H1 (cell line): ENCODE data around the gene SOX8. TPM values are rescaled to one million over a fixed set of nuclear protein-coding genes. Genes with fewer than 3 reads are reported as not detected.

Source experiments
- CTCF ChIA-PET: fragments of 300-600 bp; sonication (Branson Sonifier 250); formaldehyde crosslinking; loops from one replicate; lab custom pipeline; 2021; ENCODE audit not compliant: partially characterized antibody; lab: Charles Lee
- POLR2A ChIA-PET: fragments of 300-600 bp; sonication (Branson Sonifier 250); formaldehyde crosslinking; loops from one replicate; lab custom pipeline; 2021; ENCODE audit warnings: inconsistent platforms; ENCODE audit not compliant: partially characterized antibody; lab: Charles Lee
- DNase-seq, 2 experiments: peaks; one replicate each; pipeline versions ENCODE4 v3.0.0 to v3.0.0-alpha.2; 2010 to 2022; ENCODE audit warnings: low spot score in 2 of 2, low read depth in 1 of 2, mixed read lengths in 1 of 2
- FAIRE-seq: peaks from 2 replicates; lab custom pipeline; 2011; peaks lifted over from hg19 to GRCh38; lab: Jason Lieb, UNC
- H2AFZ ChIP-seq: 2 replicates; pipeline ENCODE4 v1.8.1; 2012; ENCODE audit warnings: low read length, inconsistent platforms
- H2AK5ac ChIP-seq: 2 replicates; pipeline ENCODE4 v1.6.1; 2013; ENCODE audit warnings: low read depth, low read length
- H2BK120ac ChIP-seq: replicated peaks from 2 replicates; pipeline ENCODE3; 2013; ENCODE audit warnings: low read depth, low read length, inconsistent platforms
- H2BK12ac ChIP-seq: 2 replicates; pipeline ENCODE4 v1.6.1; 2013; ENCODE audit warnings: low read depth, low read length
- H2BK15ac ChIP-seq: 2 replicates; pipeline ENCODE4 v1.6.1; 2013; ENCODE audit warnings: low read length
- H2BK20ac ChIP-seq: 2 replicates; pipeline ENCODE4 v1.6.1; 2013; ENCODE audit warnings: low read length
- H2BK5ac ChIP-seq: 2 replicates; pipeline ENCODE4 v1.6.1; 2013; ENCODE audit warnings: low read depth, low read length
- H3K14ac ChIP-seq: 2 replicates; pipeline ENCODE4 v1.6.1; 2013; ENCODE audit warnings: inconsistent platforms; ENCODE audit not compliant: insufficient read length
- H3K18ac ChIP-seq: 2 replicates; pipeline ENCODE4 v1.6.1; 2013; ENCODE audit warnings: low read length; ENCODE audit errors: extremely low read depth
- H3K23ac ChIP-seq: 2 replicates; pipeline ENCODE4 v1.6.1; 2013; ENCODE audit warnings: inconsistent platforms; ENCODE audit not compliant: insufficient read length
- H3K23me2 ChIP-seq: 2 replicates; pipeline ENCODE4 v1.6.1; 2013; ENCODE audit warnings: low read depth, low read length
- H3K27ac ChIP-seq: 2 replicates; pipeline ENCODE4 v1.6.1; 2011; ENCODE audit warnings: low read depth, low read length, inconsistent platforms
- H3K27me3 ChIP-seq, 4 experiments: replicated peaks in 1 of 4; 1 replicate in 1 of 4; 2 replicates in 3 of 4; pipeline versions ENCODE4 v1.6.1 to v1.8.1; 2011 to 2013; ENCODE audit warnings: low read length in 3 of 4, mild to moderate bottlenecking in 3 of 4, inconsistent platforms in 2 of 4, mixed read lengths in 2 of 4, moderate library complexity in 1 of 4; ENCODE audit not compliant: control insufficient read depth in 3 of 4, insufficient read depth in 3 of 4; ENCODE audit errors: extremely low read depth in 1 of 4
- H3K36me3 ChIP-seq, 4 experiments: 2 replicates each; pipeline versions ENCODE4 v1.6.1 to v1.8.1; 2011 to 2013; ENCODE audit warnings: mild to moderate bottlenecking in 4 of 4, low read length in 3 of 4, moderate library complexity in 2 of 4, control low read depth in 1 of 4, inconsistent platforms in 1 of 4; ENCODE audit not compliant: insufficient read depth in 4 of 4, control insufficient read depth in 2 of 4
- H3K4ac ChIP-seq: replicated peaks from 2 replicates; pipeline ENCODE3; 2013; ENCODE audit warnings: low read length, low read depth, mixed read lengths, inconsistent platforms; ENCODE audit not compliant: insufficient read length
- H3K4me1 ChIP-seq, 4 experiments: replicated peaks in 1 of 4; 1 replicate in 1 of 4; 2 replicates in 3 of 4; pipeline versions ENCODE4 v1.6.1 to v1.8.1; 2011 to 2013; ENCODE audit warnings: low read length in 3 of 4, inconsistent platforms in 2 of 4, mixed read lengths in 1 of 4; ENCODE audit not compliant: insufficient read depth in 4 of 4, control insufficient read depth in 3 of 4
- H3K4me2 ChIP-seq, 2 experiments: 2 replicates each; pipeline versions ENCODE4 v1.6.1 to v1.8.1; 2011 to 2013; ENCODE audit warnings: low read depth in 2 of 2, low read length in 2 of 2, control low read depth in 1 of 2, inconsistent platforms in 1 of 2, mild to moderate bottlenecking in 1 of 2; ENCODE audit not compliant: insufficient read depth in 1 of 2
- H3K4me3 ChIP-seq, 4 experiments: fragments of 200-600, 300-600 bp in 1 of 4; sonication (generic), shearing (Covaris generic), sonication (Bioruptor Twin) in 1 of 4; 2 replicates each; pipeline versions ENCODE4 v1.5.1 to v1.8.1; 2011 to 2016; ENCODE audit warnings: low read length in 4 of 4, low read depth in 3 of 4, control low read depth in 2 of 4, inconsistent platforms in 2 of 4, mild to moderate bottlenecking in 2 of 4, mixed read lengths in 1 of 4, moderate library complexity in 1 of 4; ENCODE audit not compliant: insufficient read depth in 2 of 4; ENCODE audit errors: extremely low read depth in 1 of 4
- H3K56ac ChIP-seq: replicated peaks from 2 replicates; pipeline ENCODE3; 2013; ENCODE audit warnings: low read depth, mild to moderate bottlenecking, mixed read lengths, low read length, inconsistent platforms; ENCODE audit not compliant: insufficient read length
- H3K79me1 ChIP-seq: 2 replicates; pipeline ENCODE4 v1.6.1; 2013; ENCODE audit warnings: low read depth, low read length, control low read depth
- H3K79me2 ChIP-seq, 2 experiments: 2 replicates each; pipeline versions ENCODE4 v1.6.1 to v1.8.1; 2012 to 2013; ENCODE audit warnings: low read length in 2 of 2, mild to moderate bottlenecking in 2 of 2, inconsistent platforms in 1 of 2; ENCODE audit not compliant: insufficient read depth in 2 of 2, control insufficient read depth in 1 of 2
- H3K9ac ChIP-seq, 4 experiments: replicated peaks in 1 of 4; 1 replicate in 1 of 4; 2 replicates in 3 of 4; pipeline versions ENCODE4 v1.6.1 to v1.8.1; 2011 to 2013; ENCODE audit warnings: low read depth in 3 of 4, low read length in 3 of 4, control low read depth in 2 of 4, mild to moderate bottlenecking in 2 of 4, moderate library complexity in 2 of 4, inconsistent platforms in 1 of 4; ENCODE audit errors: extremely low read depth in 1 of 4
- H3K9me3 ChIP-seq, 2 experiments: 2 replicates each; pipeline versions ENCODE4 v1.6.1 to v1.8.1; 2012 to 2013; ENCODE audit warnings: mild to moderate bottlenecking in 2 of 2, moderate library complexity in 2 of 2, control low read depth in 1 of 2, inconsistent platforms in 1 of 2, low read depth in 1 of 2, low read length in 1 of 2, mixed read lengths in 1 of 2; ENCODE audit not compliant: insufficient read depth in 2 of 2
- H4K20me1 ChIP-seq, 2 experiments: replicated peaks in 1 of 2; 2 replicates each; pipeline versions ENCODE3 to v1.8.1; 2011 to 2013; ENCODE audit warnings: inconsistent platforms in 2 of 2, low read length in 2 of 2, mild to moderate bottlenecking in 1 of 2; ENCODE audit not compliant: insufficient read depth in 2 of 2, control insufficient read depth in 1 of 2
- H4K5ac ChIP-seq: 2 replicates; pipeline ENCODE4 v1.6.1; 2013; ENCODE audit warnings: low read length, low read depth, mixed read lengths, inconsistent platforms; ENCODE audit not compliant: insufficient read length
- H4K8ac ChIP-seq: 2 replicates; pipeline ENCODE4 v1.8.0; 2013; ENCODE audit warnings: mild to moderate bottlenecking, moderate library complexity, low read length, inconsistent platforms; ENCODE audit not compliant: insufficient read depth; ENCODE audit errors: extremely low read depth
- H4K91ac ChIP-seq: replicated peaks from 2 replicates; pipeline ENCODE3; 2013; ENCODE audit warnings: low read length, mixed read lengths, inconsistent platforms; ENCODE audit not compliant: insufficient read length
- BRCA1 ChIP-seq: IDR thresholded peaks from 2 replicates; pipeline ENCODE4 v1.6.1; 2012; ENCODE audit warnings: low read depth, low read length, improper control_type of control experiment
- FOSL1 ChIP-seq: IDR thresholded peaks from 2 replicates; pipeline ENCODE4 v1.6.1; 2011; ENCODE audit warnings: mild to moderate bottlenecking, low read depth, low read length, moderate library complexity; ENCODE audit not compliant: insufficient read depth
- KDM1A ChIP-seq: fragments of 200-600, 300-600 bp; sonication (generic); IDR thresholded peaks from 2 replicates; pipeline ENCODE4 v1.7.1; 2016; ENCODE audit warnings: mild to moderate bottlenecking, low read length, borderline replicate concordance
- PHF8 ChIP-seq: fragments of 200-600 bp; sonication (generic); conservative IDR thresholded peaks from 2 replicates; pipeline ENCODE4 v1.7.1; 2012; ENCODE audit warnings: low read depth, mild to moderate bottlenecking, inconsistent platforms, low read length, moderate library complexity
- POLR2A ChIP-seq, 2 experiments: IDR thresholded peaks; 1 replicate in 1 of 2; 2 replicates in 1 of 2; pipeline ENCODE4 v1.6.1; 2011; ENCODE audit warnings: low read depth in 2 of 2, low read length in 2 of 2, mild to moderate bottlenecking in 2 of 2; ENCODE audit errors: control extremely low read depth in 1 of 2
- RBBP5 ChIP-seq: IDR thresholded peaks from 2 replicates; pipeline ENCODE4 v1.7.1; 2012; ENCODE audit warnings: low read depth, mild to moderate bottlenecking, inconsistent platforms, low read length, moderate library complexity, borderline replicate concordance
- SIX5 ChIP-seq: IDR thresholded peaks from 2 replicates; pipeline ENCODE4 v1.6.1; 2011; ENCODE audit warnings: mild to moderate bottlenecking, low read depth, low read length
- SP2 ChIP-seq: IDR thresholded peaks from 2 replicates; pipeline ENCODE4 v1.6.1; 2012; ENCODE audit warnings: mild to moderate bottlenecking, low read length, inconsistent platforms
- TAF1 ChIP-seq: IDR thresholded peaks from 2 replicates; pipeline ENCODE4 v1.6.1; 2011; ENCODE audit warnings: mild to moderate bottlenecking, low read depth, low read length
- TAF7 ChIP-seq: optimal IDR thresholded peaks from 2 replicates; pipeline ENCODE3; 2011; ENCODE audit warnings: low read depth, mild to moderate bottlenecking, inconsistent platforms, low read length, moderate library complexity, borderline replicate concordance
- WGBS, 2 experiments: shearing (Covaris generic) in 1 of 2; methylation state at CpG; one replicate each; pipeline versions ENCODE4 v1.1.6 to v1.1.7; 2013 to 2015; ENCODE audit warnings: low lambda C conversion rate in 2 of 2, mixed read lengths in 2 of 2, inconsistent platforms in 1 of 2, low coverage in 1 of 2, missing lambda C conversion rate in 1 of 2; ENCODE audit not compliant: insufficient replicate concordance in 2 of 2, insufficient coverage in 1 of 2, insufficient read length in 1 of 2; ENCODE audit errors: extremely low coverage in 1 of 2, missing lambda C conversion rate in 1 of 2; 5-methylcytosine and 5-hydroxymethylcytosine counted together
- polyA plus RNA-seq, 7 experiments: library from polyadenylated mRNA; depleted of rRNA in 3 of 7; stranded (reverse) in 5 of 7; unstranded in 2 of 7; fragments of >200 nt in 5 of 7; fragments of 200-250 nt in 2 of 7; gene quantifications; 1 replicate in 5 of 7; 2 replicates in 1 of 7; 4 replicates in 1 of 7; pipeline versions ENCODE4 v1.2.1 to v1.2.3, GENCODE V29; 2011 to 2013; ENCODE audit warnings: missing spikeins in 2 of 7, mixed read lengths in 2 of 7
- total RNA-seq: library from RNA; stranded (reverse); fragmentation: NEBNext Ultra II Directional; extraction: Animal tissue kit (Norgen Biotek cat#: 25700); gene quantifications from 2 replicates; pipeline ENCODE4 v1.2.1, GENCODE V29; 2021
- TF ChIP-seq, protein P1 (sequence below): IDR thresholded peaks from 2 replicates; pipeline ENCODE4 v1.6.1; 2011; ENCODE audit warnings: low read length, improper control_type of control experiment

SOX8 gene
- total and polyA plus RNA-seq, 2 of the 8 experiments (the other 6 are each of a cell fraction or from before 2014, with no cell fraction given): 2.2 to 5.7 TPM

DNA sequence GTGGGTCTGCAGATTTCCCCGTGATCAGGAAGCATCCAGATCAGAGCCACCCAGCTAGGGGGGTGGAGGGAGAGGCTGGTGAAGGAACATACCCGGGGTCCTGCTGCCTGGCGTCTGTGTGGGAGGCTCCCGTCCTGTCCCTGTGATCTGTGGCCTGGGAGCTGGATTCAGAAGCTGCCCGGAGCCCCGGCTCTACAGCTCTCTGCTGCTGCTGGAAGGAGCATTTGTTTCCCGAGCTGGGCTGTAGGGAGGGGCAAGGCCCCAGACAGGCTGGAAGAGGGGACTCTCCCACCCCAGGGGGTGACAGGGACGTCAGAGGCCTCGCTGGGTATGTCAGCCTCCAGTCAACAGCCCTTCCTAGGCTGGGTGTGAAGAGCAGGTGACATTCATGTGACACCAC is 10.2 kb downstream of the SOX8 start:
- Histone ChIP-seq H4K5ac (no peak overlapping the region), H2BK12ac (no peak overlapping the region), H2AK5ac (no peak overlapping the region), H3K9me3 (peaks cover 18 to 37% of the 10 kb centered on the region in 2 experiments), H3K27ac (no peak overlapping the region), H2BK15ac (no peak overlapping the region), H3K18ac (no peak overlapping the region), H3K4me2 (no peak overlapping the region), H2BK20ac (no peak overlapping the region), H3K14ac (no peak overlapping the region), H3K9ac (no peak overlapping the region), H3K4ac (no peak overlapping the region), H3K27me3 (no peaks in the 10 kb centered on the region), H4K91ac (no peak overlapping the region), H4K20me1 (peaks cover 0 to 2% of the 10 kb centered on the region in 2 experiments), H3K4me1 (no peaks in the 10 kb centered on the region), H2BK120ac (no peak overlapping the region), H3K56ac (no peak overlapping the region), H3K36me3 (no peaks in the 10 kb centered on the region), H3K23ac (no peak overlapping the region), H2BK5ac (no peak overlapping the region), H3K79me1 (0 out of 2 replicates have a peak, but pooled peaks cover 2% of the 10 kb centered on the region), H3K4me3 (no peak overlapping the region), H3K79me2 (no peaks in the 10 kb centered on the region), H4K8ac (no peak overlapping the region), H2AFZ (no peak overlapping the region), H3K23me2 (peaks cover 10% of the 10 kb centered on the region; the same call in 1 of the 2 replicates)
- FAIRE-seq (no peak), DNase-seq (no peak)
- ChIA-PET CTCF (interaction anchor here (1.4 kb wide), 1 partner anchor 66 kb away, joined by 3 read pairs; no protein-coding TSS in a partner anchor), POLR2A (no interaction called here)
- 88% methylated on average over 9 of the region's 9 CpGs; no CpG with 5 or more reads in 1 of the 2 experiments for WGBS, 2 experiments
- TF ChIP-seq RBBP5 (no peak), BRCA1 (no peak), SP2 (no peak), TAF1 (no peak), KDM1A (no peak), TAF7 (no peak), SIX5 (no peak), FOSL1 (no peak), POLR2A (IDR thresholded peaks at IDR 0.05; ENCODE audit: control extremely low read depth in 1 of 2, low read depth in 2 of 2, low read length in 2 of 2) (no peak), PHF8 (no peak)
- TF ChIP-seq, protein P1, sequence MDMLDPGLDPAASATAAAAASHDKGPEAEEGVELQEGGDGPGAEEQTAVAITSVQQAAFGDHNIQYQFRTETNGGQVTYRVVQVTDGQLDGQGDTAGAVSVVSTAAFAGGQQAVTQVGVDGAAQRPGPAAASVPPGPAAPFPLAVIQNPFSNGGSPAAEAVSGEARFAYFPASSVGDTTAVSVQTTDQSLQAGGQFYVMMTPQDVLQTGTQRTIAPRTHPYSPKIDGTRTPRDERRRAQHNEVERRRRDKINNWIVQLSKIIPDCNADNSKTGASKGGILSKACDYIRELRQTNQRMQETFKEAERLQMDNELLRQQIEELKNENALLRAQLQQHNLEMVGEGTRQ: no peak
